HEK293 (cell line): ENCODE results near the gene MBD5.

Source experiments
- CTCF ChIP-seq: fragments of 450-650 bp; formaldehyde crosslinking; IDR thresholded peaks from 2 replicates; pipeline ENCODE4 v1.5.1; 2016; ENCODE audit warnings: missing biosample characterization, missing genetic modification characterization
- PRDM1 ChIP-seq: fragments of 450-650 bp; formaldehyde crosslinking; IDR thresholded peaks from 2 replicates; pipeline ENCODE4; 2016; ENCODE audit warnings: missing biosample characterization, missing genetic modification characterization
- REST ChIP-seq: fragments of 450-650 bp; formaldehyde crosslinking; IDR thresholded peaks from 2 replicates; pipeline ENCODE4 v1.5.1; 2016; ENCODE audit warnings: missing biosample characterization, missing genetic modification characterization
- ZFHX2 ChIP-seq: fragments of 450-650 bp; formaldehyde crosslinking; conservative IDR thresholded peaks from 2 replicates; pipeline ENCODE4 v1.5.1; 2016; ENCODE audit warnings: missing biosample characterization, missing genetic modification characterization
- ZNF10 ChIP-seq: fragments of 450-650 bp; formaldehyde crosslinking; IDR thresholded peaks from 2 replicates; pipeline ENCODE4 v1.5.1; 2017; ENCODE audit warnings: missing biosample characterization, missing genetic modification characterization
- ZNF24 ChIP-seq: fragments of 450-650 bp; formaldehyde crosslinking; IDR thresholded peaks from 2 replicates; pipeline ENCODE4 v1.5.1; 2016; ENCODE audit warnings: missing biosample characterization, missing genetic modification characterization
- ZNF274 ChIP-seq, 2 experiments: fragments of 200-500 bp in 1 of 2; fragments of 450-650 bp in 1 of 2; sonication (Bioruptor generic) in 1 of 2; formaldehyde crosslinking in 1 of 2; IDR thresholded peaks; 2 replicates each; pipeline versions ENCODE4 v1.5.1 to v1.6.1; 2014 to 2016; ENCODE audit warnings: borderline replicate concordance in 1 of 2, inconsistent platforms in 1 of 2, low read length in 1 of 2, missing biosample characterization in 1 of 2, missing genetic modification characterization in 1 of 2
- ZNF777 ChIP-seq: fragments of 450-650 bp; formaldehyde crosslinking; IDR thresholded peaks from 2 replicates; pipeline ENCODE4 v1.5.1; 2017; ENCODE audit warnings: missing biosample characterization, missing genetic modification characterization, borderline replicate concordance
- TF ChIP-seq, protein P1 (sequence below): fragments of 450-650 bp; IDR thresholded peaks from 2 replicates; pipeline ENCODE4 v1.5.1; 2018; ENCODE audit warnings: missing biosample characterization, mild to moderate bottlenecking, missing genetic modification characterization
- TF ChIP-seq, protein P2 (sequence below): fragments of 450-650 bp; formaldehyde crosslinking; IDR thresholded peaks from 2 replicates; pipeline ENCODE4 v1.5.1; 2016; ENCODE audit warnings: missing biosample characterization, missing genetic modification characterization
- TF ChIP-seq, protein P3 (sequence below): fragments of 450-650 bp; formaldehyde crosslinking; IDR thresholded peaks from 2 replicates; pipeline ENCODE4 v1.5.1; 2016; ENCODE audit warnings: missing biosample characterization, missing genetic modification characterization

DNA sequence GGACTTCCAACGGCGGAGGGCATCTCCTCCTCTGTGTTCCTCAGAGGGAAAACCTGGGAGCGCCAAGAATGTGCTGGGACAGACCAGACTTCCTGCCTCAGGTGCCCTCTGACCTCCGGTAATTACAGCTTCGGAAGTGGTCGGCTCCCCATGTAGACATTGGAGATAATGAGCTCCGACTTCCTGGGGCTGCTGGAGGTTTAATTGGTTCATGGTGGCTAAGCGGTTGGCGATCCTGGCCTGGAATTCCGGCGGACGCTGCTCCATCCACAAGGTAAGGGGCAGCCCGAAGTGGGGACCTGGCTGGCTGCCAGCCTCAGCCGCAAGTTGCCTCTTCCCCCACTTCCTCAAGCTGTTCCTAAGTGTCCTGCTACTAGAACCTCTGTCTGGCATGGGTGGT lies 540.5 kb downstream of the MBD5 start:
- TF ChIP-seq, protein P1, sequence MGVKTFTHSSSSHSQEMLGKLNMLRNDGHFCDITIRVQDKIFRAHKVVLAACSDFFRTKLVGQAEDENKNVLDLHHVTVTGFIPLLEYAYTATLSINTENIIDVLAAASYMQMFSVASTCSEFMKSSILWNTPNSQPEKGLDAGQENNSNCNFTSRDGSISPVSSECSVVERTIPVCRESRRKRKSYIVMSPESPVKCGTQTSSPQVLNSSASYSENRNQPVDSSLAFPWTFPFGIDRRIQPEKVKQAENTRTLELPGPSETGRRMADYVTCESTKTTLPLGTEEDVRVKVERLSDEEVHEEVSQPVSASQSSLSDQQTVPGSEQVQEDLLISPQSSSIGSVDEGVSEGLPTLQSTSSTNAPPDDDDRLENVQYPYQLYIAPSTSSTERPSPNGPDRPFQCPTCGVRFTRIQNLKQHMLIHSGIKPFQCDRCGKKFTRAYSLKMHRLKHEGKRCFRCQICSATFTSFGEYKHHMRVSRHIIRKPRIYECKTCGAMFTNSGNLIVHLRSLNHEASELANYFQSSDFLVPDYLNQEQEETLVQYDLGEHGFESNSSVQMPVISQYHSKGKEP = no peak
- no peak for TF ChIP-seq CTCF (tag by site-specific recombination)
- no peak for TF ChIP-seq ZNF274 (IDR thresholded peaks at IDR 0.05; ENCODE audit: low read length)
- TF ChIP-seq ZNF274 (tag by site-specific recombination; IDR thresholded peaks at IDR 0.05; ENCODE audit: borderline replicate concordance) = no peak
- no peak for TF ChIP-seq ZNF10 (tag by site-specific recombination)
- no peak for TF ChIP-seq ZFHX2
- TF ChIP-seq, protein P2, sequence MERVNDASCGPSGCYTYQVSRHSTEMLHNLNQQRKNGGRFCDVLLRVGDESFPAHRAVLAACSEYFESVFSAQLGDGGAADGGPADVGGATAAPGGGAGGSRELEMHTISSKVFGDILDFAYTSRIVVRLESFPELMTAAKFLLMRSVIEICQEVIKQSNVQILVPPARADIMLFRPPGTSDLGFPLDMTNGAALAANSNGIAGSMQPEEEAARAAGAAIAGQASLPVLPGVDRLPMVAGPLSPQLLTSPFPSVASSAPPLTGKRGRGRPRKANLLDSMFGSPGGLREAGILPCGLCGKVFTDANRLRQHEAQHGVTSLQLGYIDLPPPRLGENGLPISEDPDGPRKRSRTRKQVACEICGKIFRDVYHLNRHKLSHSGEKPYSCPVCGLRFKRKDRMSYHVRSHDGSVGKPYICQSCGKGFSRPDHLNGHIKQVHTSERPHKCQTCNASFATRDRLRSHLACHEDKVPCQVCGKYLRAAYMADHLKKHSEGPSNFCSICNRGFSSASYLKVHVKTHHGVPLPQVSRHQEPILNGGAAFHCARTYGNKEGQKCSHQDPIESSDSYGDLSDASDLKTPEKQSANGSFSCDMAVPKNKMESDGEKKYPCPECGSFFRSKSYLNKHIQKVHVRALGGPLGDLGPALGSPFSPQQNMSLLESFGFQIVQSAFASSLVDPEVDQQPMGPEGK (tag by site-specific recombination) = no peak
- no peak for TF ChIP-seq REST
- TF ChIP-seq, protein P3, sequence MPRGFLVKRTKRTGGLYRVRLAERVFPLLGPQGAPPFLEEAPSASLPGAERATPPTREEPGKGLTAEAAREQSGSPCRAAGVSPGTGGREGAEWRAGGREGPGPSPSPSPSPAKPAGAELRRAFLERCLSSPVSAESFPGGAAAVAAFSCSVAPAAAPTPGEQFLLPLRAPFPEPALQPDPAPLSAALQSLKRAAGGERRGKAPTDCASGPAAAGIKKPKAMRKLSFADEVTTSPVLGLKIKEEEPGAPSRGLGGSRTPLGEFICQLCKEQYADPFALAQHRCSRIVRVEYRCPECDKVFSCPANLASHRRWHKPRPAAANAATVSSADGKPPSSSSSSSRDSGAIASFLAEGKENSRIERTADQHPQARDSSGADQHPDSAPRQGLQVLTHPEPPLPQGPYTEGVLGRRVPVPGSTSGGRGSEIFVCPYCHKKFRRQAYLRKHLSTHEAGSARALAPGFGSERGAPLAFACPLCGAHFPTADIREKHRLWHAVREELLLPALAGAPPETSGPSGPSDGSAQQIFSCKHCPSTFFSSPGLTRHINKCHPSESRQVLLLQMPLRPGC (tag by site-specific recombination) = no peak
- TF ChIP-seq ZNF24 (tag by site-specific recombination) = no peak
- TF ChIP-seq ZNF777 (tag by site-specific recombination) = no peak
- TF ChIP-seq PRDM1 = no peak
